ENCODE results near the gene COMMD10.

The COMMD10 gene

GRCh38 chr5:116318091-116318854 is 233.4 kb downstream of the COMMD10 start:
- WGBS = 93% methylated on average over 3 of the region's 4 CpGs
- H2BK15ac ChIP-seq (ENCODE audit: low read depth, poor library complexity, severe bottlenecking) = no peak overlapping the region

GRCh38 chr5:116320486-116320885 is 235.7 kb downstream of the COMMD10 start:
- Histone ChIP-seq H3K27ac (ENCODE audit: low read length, poor library complexity, severe bottlenecking) (no peak overlapping the region), H3K4ac (ENCODE audit: low read depth in 1 of 2, low read length in 2 of 2) (no peak overlapping the region), H3K14ac (ENCODE audit: low read length in 2 of 2) (no peak overlapping the region), H3K18ac (ENCODE audit: low read depth in 1 of 2, low read length in 2 of 2) (no peak overlapping the region), H3K9ac (ENCODE audit: low read length) (no peak overlapping the region), H3K4me2 (ENCODE audit: low read length, poor library complexity, severe bottlenecking) (no peak overlapping the region), H3K4me1 (ENCODE audit: control insufficient read depth, insufficient read depth, low read depth, low read length) (no peaks in the 10 kb centered on the region), H3K36me3 (ENCODE audit: control insufficient read depth in 1 of 2, insufficient read depth in 2 of 2, low read depth in 1 of 2, low read length in 2 of 2) (peaks cover 0 to 21% of the 10 kb centered on the region in 2 experiments), H3K27me3 (ENCODE audit: control insufficient read depth in 1 of 2, insufficient read depth in 1 of 2, low read length in 2 of 2) (no peaks in the 10 kb centered on the region), H2AK5ac (ENCODE audit: low read length, severe bottlenecking) (no peak overlapping the region), H2BK12ac (ENCODE audit: low read length in 2 of 2) (no peak overlapping the region), H4K8ac (ENCODE audit: low read length) (no peak overlapping the region), H3K23ac (ENCODE audit: low read length in 2 of 2) (no peak overlapping the region), H2BK15ac (ENCODE audit: low read depth, poor library complexity, severe bottlenecking) (no peak overlapping the region), H3K4me3 (ENCODE audit: insufficient read depth in 1 of 2, low read depth in 1 of 2, low read length in 2 of 2) (no peak overlapping the region), H2BK120ac (ENCODE audit: low read depth, low read length) (no peak overlapping the region), H3K79me1 (replicated peaks; ENCODE audit: low read length, poor library complexity, severe bottlenecking) (no peaks in the 10 kb centered on the region), H3K9me3 (ENCODE audit: control insufficient read depth, low read length) (peaks cover 20% of the 10 kb centered on the region), H2BK5ac (ENCODE audit: low read depth, low read length, poor library complexity, severe bottlenecking) (no peak overlapping the region), H4K91ac (ENCODE audit: low read length) (no peak overlapping the region), H2AFZ (ENCODE audit: low read depth, low read length) (no peak overlapping the region)
- peak; percentile 3 for DNase-seq

More at GRCh38 chr5:116318091-116318854, 233.4 kb downstream of the COMMD10 start:
- Histone ChIP-seq H2AFZ (ENCODE audit: low read depth, low read length) (no peak overlapping the region), H2AK5ac (ENCODE audit: low read length, severe bottlenecking) (no peak overlapping the region), H3K4me1 (ENCODE audit: control insufficient read depth, insufficient read depth, low read depth, low read length) (no peaks in the 10 kb centered on the region), H3K4ac (ENCODE audit: low read depth in 1 of 2, low read length in 2 of 2) (no peak overlapping the region), H3K9ac (ENCODE audit: low read length) (no peak overlapping the region), H2BK12ac (ENCODE audit: low read length in 2 of 2) (no peak overlapping the region), H4K91ac (ENCODE audit: low read length) (no peak overlapping the region), H3K27me3 (ENCODE audit: control insufficient read depth in 1 of 2, insufficient read depth in 1 of 2, low read length in 2 of 2) (no peaks in the 10 kb centered on the region), H3K36me3 (ENCODE audit: control insufficient read depth in 1 of 2, insufficient read depth in 2 of 2, low read depth in 1 of 2, low read length in 2 of 2) (peaks cover 2 to 25% of the 10 kb centered on the region in 2 experiments), H3K4me2 (ENCODE audit: low read length, poor library complexity, severe bottlenecking) (no peak overlapping the region), H4K8ac (ENCODE audit: low read length) (no peak overlapping the region), H2BK5ac (ENCODE audit: low read depth, low read length, poor library complexity, severe bottlenecking) (no peak overlapping the region), H3K18ac (ENCODE audit: low read depth in 1 of 2, low read length in 2 of 2) (no peak overlapping the region), H3K14ac (ENCODE audit: low read length in 2 of 2) (no peak overlapping the region), H3K9me3 (ENCODE audit: control insufficient read depth, low read length) (peaks cover 20% of the 10 kb centered on the region), H3K79me1 (replicated peaks; ENCODE audit: low read length, poor library complexity, severe bottlenecking) (no peaks in the 10 kb centered on the region), H3K23ac (ENCODE audit: low read length in 2 of 2) (no peak overlapping the region), H2BK120ac (ENCODE audit: low read depth, low read length) (no peak overlapping the region), H3K27ac (ENCODE audit: low read length, poor library complexity, severe bottlenecking) (no peak overlapping the region), H3K4me3 (ENCODE audit: insufficient read depth in 1 of 2, low read depth in 1 of 2, low read length in 2 of 2) (no peak overlapping the region)
- no peak for DNase-seq

GRCh38 chr5:116329503-116329902 is 244.7 kb downstream of the COMMD10 start:
- Histone ChIP-seq H3K79me1 (replicated peaks; ENCODE audit: low read length, poor library complexity, severe bottlenecking) (no peaks in the 10 kb centered on the region), H2AK5ac (ENCODE audit: low read length, severe bottlenecking) (no peak overlapping the region), H3K4me3 (ENCODE audit: insufficient read depth in 1 of 2, low read depth in 1 of 2, low read length in 2 of 2) (no peak overlapping the region), H3K14ac (ENCODE audit: low read length in 2 of 2) (no peak overlapping the region), H2BK12ac (ENCODE audit: low read length in 2 of 2) (no peak overlapping the region), H3K4ac (ENCODE audit: low read depth in 1 of 2, low read length in 2 of 2) (no peak overlapping the region), H4K8ac (ENCODE audit: low read length) (no peak overlapping the region), H3K9me3 (ENCODE audit: control insufficient read depth, low read length) (peaks cover 16% of the 10 kb centered on the region), H2BK120ac (ENCODE audit: low read depth, low read length) (no peak overlapping the region), H2AFZ (ENCODE audit: low read depth, low read length) (no peak overlapping the region), H3K4me2 (ENCODE audit: low read length, poor library complexity, severe bottlenecking) (no peak overlapping the region), H3K9ac (ENCODE audit: low read length) (no peak overlapping the region), H3K23ac (ENCODE audit: low read length in 2 of 2) (no peak overlapping the region), H3K27ac (ENCODE audit: low read length, poor library complexity, severe bottlenecking) (no peak overlapping the region), H3K27me3 (ENCODE audit: control insufficient read depth in 1 of 2, insufficient read depth in 1 of 2, low read length in 2 of 2) (no peaks in the 10 kb centered on the region), H3K36me3 (ENCODE audit: control insufficient read depth in 1 of 2, insufficient read depth in 2 of 2, low read depth in 1 of 2, low read length in 2 of 2) (peaks cover 0 to 9% of the 10 kb centered on the region in 2 experiments), H3K18ac (ENCODE audit: low read depth in 1 of 2, low read length in 2 of 2) (no peak overlapping the region), H4K91ac (ENCODE audit: low read length) (no peak overlapping the region), H2BK15ac (ENCODE audit: low read depth, poor library complexity, severe bottlenecking) (no peak overlapping the region), H2BK5ac (ENCODE audit: low read depth, low read length, poor library complexity, severe bottlenecking) (no peak overlapping the region), H3K4me1 (ENCODE audit: control insufficient read depth, insufficient read depth, low read depth, low read length) (no peaks in the 10 kb centered on the region)
- 91% methylated on average over 4 of the region's 5 CpGs for WGBS
- DNase-seq = no peak

GRCh38 chr5:116340799-116341198 is 256.0 kb downstream of the COMMD10 start:
- H3K27me3 ChIP-seq (ENCODE audit: control insufficient read depth in 1 of 2, insufficient read depth in 1 of 2, low read length in 2 of 2) = no peaks in the 10 kb centered on the region
- H4K8ac ChIP-seq (ENCODE audit: low read length) = no peak overlapping the region
- peaks cover 8% of the 10 kb centered on the region for H3K9me3 ChIP-seq (ENCODE audit: control insufficient read depth, low read length)
- no peak overlapping the region for H3K23ac ChIP-seq (ENCODE audit: low read length in 2 of 2)
- H2AFZ ChIP-seq (ENCODE audit: low read depth, low read length) = no peak overlapping the region
- no peak overlapping the region for H2AK5ac ChIP-seq (ENCODE audit: low read length, severe bottlenecking)
- H3K27ac ChIP-seq (ENCODE audit: low read length, poor library complexity, severe bottlenecking) = no peak overlapping the region
- H3K14ac ChIP-seq (ENCODE audit: low read length in 2 of 2) = no peak overlapping the region
- WGBS = 80% methylated on average over 1 of the region's 2 CpGs
- no peaks in the 10 kb centered on the region for H3K4me1 ChIP-seq (ENCODE audit: control insufficient read depth, insufficient read depth, low read depth, low read length)
- H3K18ac ChIP-seq (ENCODE audit: low read depth in 1 of 2, low read length in 2 of 2) = no peak overlapping the region
- no peaks in the 10 kb centered on the region for H3K79me1 ChIP-seq (replicated peaks; ENCODE audit: low read length, poor library complexity, severe bottlenecking)
- H3K4ac ChIP-seq (ENCODE audit: low read depth in 1 of 2, low read length in 2 of 2) = no peak overlapping the region
- H2BK5ac ChIP-seq (ENCODE audit: low read depth, low read length, poor library complexity, severe bottlenecking) = no peak overlapping the region
- H2BK120ac ChIP-seq (ENCODE audit: low read depth, low read length) = no peak overlapping the region
- no peak overlapping the region for H3K4me2 ChIP-seq (ENCODE audit: low read length, poor library complexity, severe bottlenecking)
- H3K36me3 ChIP-seq (ENCODE audit: control insufficient read depth in 1 of 2, insufficient read depth in 2 of 2, low read depth in 1 of 2, low read length in 2 of 2) = no peaks in the 10 kb centered on the region
- DNase-seq = no peak
- H2BK12ac ChIP-seq (ENCODE audit: low read length in 2 of 2) = no peak overlapping the region
- no peak overlapping the region for H3K9ac ChIP-seq (ENCODE audit: low read length)
- no peak overlapping the region for H3K4me3 ChIP-seq (ENCODE audit: insufficient read depth in 1 of 2, low read depth in 1 of 2, low read length in 2 of 2)
- no peak overlapping the region for H2BK15ac ChIP-seq (ENCODE audit: low read depth, poor library complexity, severe bottlenecking)
- no peak overlapping the region for H4K91ac ChIP-seq (ENCODE audit: low read length)
